ENCODE data around the gene DPP6. TPM values are rescaled to one million over a fixed set of nuclear protein-coding genes. Genes with fewer than 3 reads are reported as not detected.

The DPP6 gene
- total RNA-seq, 1 experiment from 2014 or later = not detected

DNA sequence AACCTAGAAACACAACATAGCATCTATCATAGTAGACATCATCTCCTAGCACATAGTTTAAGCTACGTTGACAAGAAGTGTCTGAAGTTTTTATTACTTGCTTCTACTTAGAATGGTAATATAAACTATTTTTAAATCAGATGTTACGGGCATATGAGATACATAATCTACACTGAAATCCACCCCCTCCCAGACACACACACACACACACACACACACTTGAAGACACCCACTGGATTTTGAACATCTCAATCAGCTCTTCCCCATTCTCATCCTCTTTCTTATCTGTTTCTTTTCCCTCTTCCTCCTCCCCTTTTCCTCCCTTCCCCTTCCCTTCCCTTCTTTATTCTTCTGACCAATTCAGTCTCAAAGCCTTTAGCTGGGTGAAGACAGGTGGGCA is 774.8 kb downstream of the DPP6 start:
- H3K4me3 ChIP-seq (ENCODE audit: low read depth in 2 of 2, low read length in 2 of 2) = no peak overlapping the region
- ChIA-PET CTCF (no interaction called here), POLR2A (interaction anchor here (0.6 kb wide), 1 partner anchor 35 kb away, joined by 5 read pairs; no protein-coding TSS in a partner anchor)
- ATAC-seq (no peak), DNase-seq (ENCODE audit: low read depth, low spot score) (no peak)
- H3K9me3 ChIP-seq (ENCODE audit: control insufficient read depth, insufficient read depth, low read depth, low read length) = no peaks in the 10 kb centered on the region
- no peak for TF ChIP-seq POLR2AphosphoS5 (IDR thresholded peaks at IDR 0.05; ENCODE audit: low read depth, low read length)
- TF ChIP-seq, protein P1, sequence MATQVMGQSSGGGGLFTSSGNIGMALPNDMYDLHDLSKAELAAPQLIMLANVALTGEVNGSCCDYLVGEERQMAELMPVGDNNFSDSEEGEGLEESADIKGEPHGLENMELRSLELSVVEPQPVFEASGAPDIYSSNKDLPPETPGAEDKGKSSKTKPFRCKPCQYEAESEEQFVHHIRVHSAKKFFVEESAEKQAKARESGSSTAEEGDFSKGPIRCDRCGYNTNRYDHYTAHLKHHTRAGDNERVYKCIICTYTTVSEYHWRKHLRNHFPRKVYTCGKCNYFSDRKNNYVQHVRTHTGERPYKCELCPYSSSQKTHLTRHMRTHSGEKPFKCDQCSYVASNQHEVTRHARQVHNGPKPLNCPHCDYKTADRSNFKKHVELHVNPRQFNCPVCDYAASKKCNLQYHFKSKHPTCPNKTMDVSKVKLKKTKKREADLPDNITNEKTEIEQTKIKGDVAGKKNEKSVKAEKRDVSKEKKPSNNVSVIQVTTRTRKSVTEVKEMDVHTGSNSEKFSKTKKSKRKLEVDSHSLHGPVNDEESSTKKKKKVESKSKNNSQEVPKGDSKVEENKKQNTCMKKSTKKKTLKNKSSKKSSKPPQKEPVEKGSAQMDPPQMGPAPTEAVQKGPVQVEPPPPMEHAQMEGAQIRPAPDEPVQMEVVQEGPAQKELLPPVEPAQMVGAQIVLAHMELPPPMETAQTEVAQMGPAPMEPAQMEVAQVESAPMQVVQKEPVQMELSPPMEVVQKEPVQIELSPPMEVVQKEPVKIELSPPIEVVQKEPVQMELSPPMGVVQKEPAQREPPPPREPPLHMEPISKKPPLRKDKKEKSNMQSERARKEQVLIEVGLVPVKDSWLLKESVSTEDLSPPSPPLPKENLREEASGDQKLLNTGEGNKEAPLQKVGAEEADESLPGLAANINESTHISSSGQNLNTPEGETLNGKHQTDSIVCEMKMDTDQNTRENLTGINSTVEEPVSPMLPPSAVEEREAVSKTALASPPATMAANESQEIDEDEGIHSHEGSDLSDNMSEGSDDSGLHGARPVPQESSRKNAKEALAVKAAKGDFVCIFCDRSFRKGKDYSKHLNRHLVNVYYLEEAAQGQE (IDR thresholded peaks at IDR 0.05; ENCODE audit: insufficient read depth in 1 of 2, low read depth in 2 of 2, low read length in 1 of 2) = no peak
- TF ChIP-seq SIN3A (IDR thresholded peaks at IDR 0.05; ENCODE audit: borderline replicate concordance, insufficient read depth, low read depth, low read length) = no peak
- TF ChIP-seq TCF7L2 (IDR thresholded peaks at IDR 0.05; ENCODE audit: low read depth, low read length) = no peak
- TF ChIP-seq, protein P2, sequence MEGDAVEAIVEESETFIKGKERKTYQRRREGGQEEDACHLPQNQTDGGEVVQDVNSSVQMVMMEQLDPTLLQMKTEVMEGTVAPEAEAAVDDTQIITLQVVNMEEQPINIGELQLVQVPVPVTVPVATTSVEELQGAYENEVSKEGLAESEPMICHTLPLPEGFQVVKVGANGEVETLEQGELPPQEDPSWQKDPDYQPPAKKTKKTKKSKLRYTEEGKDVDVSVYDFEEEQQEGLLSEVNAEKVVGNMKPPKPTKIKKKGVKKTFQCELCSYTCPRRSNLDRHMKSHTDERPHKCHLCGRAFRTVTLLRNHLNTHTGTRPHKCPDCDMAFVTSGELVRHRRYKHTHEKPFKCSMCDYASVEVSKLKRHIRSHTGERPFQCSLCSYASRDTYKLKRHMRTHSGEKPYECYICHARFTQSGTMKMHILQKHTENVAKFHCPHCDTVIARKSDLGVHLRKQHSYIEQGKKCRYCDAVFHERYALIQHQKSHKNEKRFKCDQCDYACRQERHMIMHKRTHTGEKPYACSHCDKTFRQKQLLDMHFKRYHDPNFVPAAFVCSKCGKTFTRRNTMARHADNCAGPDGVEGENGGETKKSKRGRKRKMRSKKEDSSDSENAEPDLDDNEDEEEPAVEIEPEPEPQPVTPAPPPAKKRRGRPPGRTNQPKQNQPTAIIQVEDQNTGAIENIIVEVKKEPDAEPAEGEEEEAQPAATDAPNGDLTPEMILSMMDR (IDR thresholded peaks at IDR 0.05) = no peak
- BruUV-seq (replicated peaks) = no TSS peak
- no peak overlapping the region for H3K27ac ChIP-seq (ENCODE audit: low read length)
- in situ Hi-C loops (cut with HindIII; ENCODE audit: low pct_unique_long_range_greater_than_20kb, low sequenced_read_pairs) = no loop called here
- H3K4me1 ChIP-seq (ENCODE audit: control insufficient read depth, insufficient read depth, low read length) = no peaks in the 10 kb centered on the region
- H3K36me3 ChIP-seq (ENCODE audit: control insufficient read depth, insufficient read depth, low read length) = no peaks in the 10 kb centered on the region
- peaks cover 10% of the 10 kb centered on the region for H3K27me3 ChIP-seq (ENCODE audit: control insufficient read depth, insufficient read depth, low read length)
- intact Hi-C loops (cut with micrococcal nuclease; ENCODE audit: unreplicated experiment) = no loop called here

DNA sequence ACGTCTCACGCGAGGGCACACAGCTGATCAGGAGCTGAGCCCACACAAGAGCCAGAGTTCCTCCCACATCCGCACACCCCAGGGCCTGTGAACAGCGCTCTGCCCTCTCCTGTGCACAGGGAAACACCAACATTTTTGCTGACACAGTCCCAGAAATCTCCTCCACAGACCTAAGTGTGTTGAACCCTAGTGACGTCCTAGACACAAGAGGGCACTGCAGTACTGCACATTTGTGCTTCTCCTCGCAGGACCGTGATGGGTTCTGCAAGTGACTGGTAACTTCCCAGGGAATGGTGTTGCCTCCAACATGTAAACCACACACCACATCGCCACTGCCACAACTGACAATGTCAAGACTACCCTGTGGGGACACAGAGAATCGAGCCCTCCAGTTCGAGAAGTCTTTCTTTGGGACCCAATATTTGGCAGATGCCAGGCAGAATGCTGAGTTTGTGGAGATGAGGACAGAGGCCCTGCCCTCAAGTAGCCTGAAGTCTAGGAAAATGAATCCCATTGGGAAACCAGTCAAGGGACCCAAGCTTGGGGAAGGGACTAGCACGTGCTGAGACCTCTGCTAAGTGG is 780.5 kb downstream of the DPP6 start:
- no peak for DNase-seq (ENCODE audit: low read depth, low spot score)
- H3K9me3 ChIP-seq (ENCODE audit: control insufficient read depth, insufficient read depth, low read depth, low read length) = no peaks in the 10 kb centered on the region
- peaks cover 13% of the 10 kb centered on the region for H3K27me3 ChIP-seq (ENCODE audit: control insufficient read depth, insufficient read depth, low read length)

More for the DNA sequence above, 780.5 kb downstream of the DPP6 start:
- no peaks in the 10 kb centered on the region for H3K36me3 ChIP-seq (ENCODE audit: control insufficient read depth, insufficient read depth, low read length)
- intact Hi-C loops (cut with micrococcal nuclease; ENCODE audit: unreplicated experiment) = no loop called here
- no TSS peak for BruUV-seq (replicated peaks)
- H3K27ac ChIP-seq (ENCODE audit: low read length) = no peak overlapping the region
- peak; percentile 79; the same call in 1 of the 2 replicates for ATAC-seq
- TF ChIP-seq POLR2AphosphoS5 (IDR thresholded peaks at IDR 0.05; ENCODE audit: low read depth, low read length) (no peak), TCF7L2 (IDR thresholded peaks at IDR 0.05; ENCODE audit: low read depth, low read length) (no peak), SIN3A (IDR thresholded peaks at IDR 0.05; ENCODE audit: borderline replicate concordance, insufficient read depth, low read depth, low read length) (no peak)
- TF ChIP-seq, protein P2 (IDR thresholded peaks at IDR 0.05) = peak; percentile 60; the same call in 1 of the 2 replicates
- TF ChIP-seq, protein P1 (IDR thresholded peaks at IDR 0.05; ENCODE audit: insufficient read depth in 1 of 2, low read depth in 2 of 2, low read length in 1 of 2) = no peak
- H3K4me1 ChIP-seq (ENCODE audit: control insufficient read depth, insufficient read depth, low read length) = no peaks in the 10 kb centered on the region
- no peak overlapping the region for H3K4me3 ChIP-seq (ENCODE audit: low read depth in 2 of 2, low read length in 2 of 2)
- ChIA-PET CTCF (no interaction called here), POLR2A (no interaction called here)
- in situ Hi-C loops (cut with HindIII; ENCODE audit: low pct_unique_long_range_greater_than_20kb, low sequenced_read_pairs) = no loop called here

All from Panc1 (cell line).